GM10266 (cell line): Measurements from ENCODE around the gene BSPRY.

Experiments
- DNase-seq: peaks from one replicate; pipeline ENCODE4 v3.0.0; 2012; ENCODE audit errors: extremely low spot score
- CTCF ChIP-seq: IDR thresholded peaks from 2 replicates; pipeline ENCODE4 v1.5.1; 2012; ENCODE audit warnings: mild to moderate bottlenecking, low read depth; ENCODE audit not compliant: control insufficient read depth, insufficient read depth; ENCODE audit errors: missing control alignments

BSPRY gene

GRCh38 chr9:113350107-113350661 is 843 bp downstream of the BSPRY start:
- DNase-seq, result peak; percentile 57
- no peak for TF ChIP-seq CTCF

- no peak for TF ChIP-seq CTCF
- DNase-seq, result peak; percentile 75
Measured at GRCh38 chr9:113350937-113351336, 1.6 kb downstream of the BSPRY start.

- TF ChIP-seq CTCF, result no peak
- no peak for DNase-seq
Measured at GRCh38 chr9:113352006-113352405, 2.7 kb downstream of the BSPRY start.

DNA sequence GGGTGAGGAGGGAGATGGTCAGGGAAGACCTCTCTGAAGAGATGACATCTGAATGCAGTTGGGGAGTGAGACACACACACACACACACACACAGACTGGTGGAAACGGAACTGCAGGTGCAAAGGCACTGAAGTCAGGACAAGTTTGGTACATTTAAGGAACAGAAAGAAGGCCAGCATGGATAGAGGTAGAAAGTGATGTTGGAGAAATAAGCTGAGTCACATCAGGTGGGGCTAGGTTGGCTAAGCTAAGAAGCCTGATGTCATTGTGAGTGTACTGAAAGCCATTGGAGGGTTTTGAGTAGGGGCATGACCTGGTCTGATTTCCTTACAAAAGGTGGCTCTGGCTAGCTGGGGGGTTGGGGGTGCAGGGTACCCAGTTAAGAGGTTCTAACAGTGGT is 3.1 kb downstream of the BSPRY start:
- no peak for DNase-seq
- no peak for TF ChIP-seq CTCF

GRCh38 chr9:113355040-113355596 is 5.8 kb downstream of the BSPRY start:
- no peak for DNase-seq
- TF ChIP-seq CTCF, result no peak

- TF ChIP-seq CTCF, result no peak
- no peak for DNase-seq
Measured at GRCh38 chr9:113356686-113357292, 7.4 kb downstream of the BSPRY start.

GRCh38 chr9:113359385-113359784 is 10.0 kb downstream of the BSPRY start:
- no peak for DNase-seq
- no peak for TF ChIP-seq CTCF
